Subcutaneous adipose tissue (tissue), 4 donors: ENCODE data around the gene MRPS15. TPM values are rescaled to one million over a fixed set of nuclear protein-coding genes. Genes with fewer than 3 reads are reported as not detected.

Experiments used
- CTCF ChIP-seq: fragments of 450-650 bp; IDR thresholded peaks from one replicate; pipeline ENCODE4 v1.5.1; 2016; ENCODE audit warnings: low read depth, mild to moderate bottlenecking, control low read depth, antibody characterized with exemption, moderate library complexity
- small RNA-seq: library from RNA; depleted of rRNA; stranded (forward); fragments of <200 nt; gene quantifications from one replicate; pipeline ENCODE3, GENCODE V24; 2016
- total RNA-seq, 4 donors: library from RNA; depleted of rRNA; stranded (reverse); fragments of >200 nt; gene quantifications; one replicate each; pipeline ENCODE4 v1.1.0, GENCODE V29; 2016

Gene MRPS15
- total RNA-seq, 4 donors from 2014 or later = 64.1 to 91.0 (median 85.1) TPM

DNA sequence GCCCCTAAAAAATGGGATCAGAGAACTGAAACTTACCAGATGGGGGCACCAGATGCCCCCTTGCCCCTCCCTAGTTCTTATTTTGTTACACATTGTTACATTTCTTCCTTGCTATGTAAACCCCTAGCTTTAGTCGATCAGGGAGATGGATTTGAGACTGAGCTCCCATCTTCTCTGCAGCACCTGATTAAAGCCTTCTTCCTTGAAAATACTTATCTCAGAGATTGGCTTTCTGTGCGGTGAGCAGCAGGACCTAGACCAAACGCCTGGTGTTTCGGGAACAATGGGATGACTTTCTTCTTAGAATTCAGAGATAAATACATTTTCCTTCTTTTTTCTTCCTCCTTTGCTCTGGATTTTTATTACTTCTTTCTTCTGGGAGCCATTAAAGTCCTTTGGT is 49.8 kb downstream of the MRPS15 start:
- TF ChIP-seq CTCF = no peak

- no peak for TF ChIP-seq CTCF
These were observed 52.2 kb downstream of the MRPS15 start for GRCh38 chr1:36411674-36412648.

GRCh38 chr1:36408479-36408878 is 55.7 kb downstream of the MRPS15 start:
- no peak for TF ChIP-seq CTCF

- no peak for TF ChIP-seq CTCF
These were observed 57.7 kb downstream of the MRPS15 start for GRCh38 chr1:36406440-36406839.

Small RNAs within 50 kb of the gene (small RNA-seq; reads per million reads assigned to genes)
- 3.6 reads per million, percentile 66 among the genes with 10 or more reads in this experiment for gene SNORA63C

Other genes starting within 250 kb of the MRPS15 start
- 10 to 100 TPM; 85.7 to 96.5 (median 87.6) TPM for gene THRAP3, start 239.9 kb downstream of the MRPS15 start, total RNA-seq
- gene SH3D21, start 158.0 kb downstream of the MRPS15 start, total RNA-seq = 1 to 10 TPM in 2 of 4 donors, under 1 TPM in 2; 0.66 to 3.4 (median 1.5) TPM
- gene EVA1B, start 140.7 kb downstream of the MRPS15 start, total RNA-seq = 10 to 100 TPM; 19.2 to 96.0 (median 73.8) TPM
- 10 to 100 TPM; 19.7 to 40.7 (median 26.8) TPM for gene STK40, start 78.5 kb downstream of the MRPS15 start, total RNA-seq
- 10 to 100 TPM; 39.4 to 53.5 (median 45.6) TPM for gene LSM10, start 66.5 kb downstream of the MRPS15 start, total RNA-seq
- gene OSCP1, start 13.9 kb downstream of the MRPS15 start, total RNA-seq = 1 to 10 TPM; 7.0 to 9.7 (median 8.2) TPM
- gene CSF3R, start 18.5 kb upstream of the MRPS15 start, total RNA-seq = 10 to 100 TPM; 17.5 to 62.7 (median 21.3) TPM